NCI-H2107 treated with DMSO at 0.1 percent for 48 hours (cell line): ENCODE measurements around the gene GPR15.

ENCODE experiments used
- DNase-seq: peaks from one replicate; lab custom pipeline; 2025; ENCODE audit not compliant: unreplicated experiment; lab: John Stamatoyannopoulos, UW

The GPR15 gene

GRCh38 chr3:98531622-98532274 is at the start of gene GPR15:
GPR15 (plus strand) TSS chr3:98531978; CDS start chr3:98532034, 56 bp downstream.
- DNase-seq: no peak

- DNase-seq: no peak
Measured at GRCh38 chr3:98482717-98483482, 48.9 kb upstream of the GPR15 start.

DNA sequence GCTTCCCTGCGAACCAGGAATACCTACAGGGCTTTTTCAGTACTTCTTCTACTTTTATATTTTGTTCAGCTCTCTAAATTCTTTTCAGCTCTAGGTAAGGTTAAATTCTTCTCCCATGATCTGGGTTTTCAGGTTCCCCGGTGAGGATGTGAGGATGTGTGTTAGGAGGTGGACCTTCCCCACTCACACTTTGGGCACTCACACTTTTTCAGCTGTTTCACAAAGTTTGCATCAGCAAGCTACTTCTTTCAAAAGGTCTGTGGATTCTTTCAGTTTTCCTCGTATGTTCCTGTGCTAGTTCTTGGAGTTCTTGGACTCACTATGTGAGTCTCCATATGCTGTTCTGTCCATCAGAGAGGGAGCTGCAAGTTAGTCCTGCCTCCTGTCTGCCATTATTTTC is 48.2 kb upstream of the GPR15 start:
- DNase-seq: no peak

- DNase-seq: no peak
Measured at GRCh38 chr3:98497381-98497780, 34.4 kb upstream of the GPR15 start, which contains the start of gene OR5K2. OR5K2 (plus strand) TSS chr3:98497681; CDS start chr3:98497681, 0 bp downstream.

DNA sequence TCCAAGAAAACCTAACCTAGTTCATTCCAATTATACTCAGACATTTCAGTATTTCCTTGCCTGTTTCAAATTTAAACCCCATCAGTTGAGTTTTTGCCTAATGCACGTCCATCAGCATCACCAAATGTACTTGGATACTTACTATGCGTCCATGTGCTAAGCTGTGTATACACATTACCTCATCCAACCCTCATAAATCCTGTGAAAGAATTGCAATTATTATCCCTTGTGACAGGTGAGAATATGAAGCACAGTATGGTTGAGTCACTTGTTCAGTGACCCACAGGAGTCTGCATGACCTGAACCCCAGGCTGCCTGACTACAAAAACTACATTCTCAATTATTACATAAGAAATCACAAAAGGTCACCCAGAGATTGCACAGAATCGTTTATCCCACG is 31.8 kb upstream of the GPR15 start:
- DNase-seq: no peak

DNA sequence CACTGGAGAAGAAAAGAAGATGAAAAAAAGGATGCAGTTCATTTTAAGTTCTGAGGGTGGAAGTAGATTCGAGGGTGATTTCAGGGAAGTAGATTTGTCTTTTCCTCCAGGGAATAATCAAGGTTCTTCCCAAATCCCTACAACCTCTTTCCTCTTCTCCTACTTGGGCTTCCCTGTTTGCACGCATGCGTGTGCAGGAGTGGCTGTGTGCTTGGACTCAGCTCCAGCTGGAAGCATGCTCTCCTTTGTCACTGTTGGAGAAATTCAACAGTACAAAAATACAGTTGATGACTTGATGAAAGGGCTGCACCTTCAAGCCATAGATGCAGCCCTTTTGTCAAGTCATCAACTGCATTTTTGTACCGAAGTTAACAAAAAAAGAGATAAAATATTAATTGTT is 30.5 kb upstream of the GPR15 start:
- DNase-seq: no peak

DNA sequence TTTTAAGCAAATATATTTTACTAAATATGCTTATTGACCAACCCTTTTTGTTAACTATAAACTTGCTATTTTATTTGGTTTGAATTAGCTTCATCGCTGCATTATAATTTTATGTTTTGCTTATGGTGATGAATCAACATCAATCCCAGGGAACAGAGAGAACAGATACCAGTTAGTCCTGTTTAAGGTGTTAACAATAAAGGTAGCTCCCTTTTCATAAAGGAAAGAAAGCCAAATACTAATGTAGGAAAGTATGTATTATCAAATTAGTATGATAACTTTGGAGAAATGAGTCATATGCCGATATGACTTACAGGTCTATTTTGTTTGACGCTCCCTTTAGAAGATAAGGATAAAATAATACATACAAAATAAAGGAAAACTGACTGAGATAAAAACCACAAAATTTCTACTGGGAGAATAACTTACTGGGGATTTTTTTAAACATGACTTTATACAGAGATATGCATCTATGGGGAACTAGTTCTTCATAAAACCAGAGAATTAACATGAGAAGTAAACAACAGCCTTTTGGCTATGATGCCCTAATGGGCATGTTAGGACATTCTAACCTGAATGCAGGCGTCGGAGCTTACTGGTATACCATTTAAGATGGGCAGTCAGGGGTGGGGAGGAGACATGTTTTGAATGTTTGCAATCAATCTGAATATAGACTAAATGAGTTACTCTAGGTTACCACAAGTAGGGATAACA is 29.8 kb upstream of the GPR15 start:
- DNase-seq: no peak

- DNase-seq: no peak
Measured at GRCh38 chr3:98504539-98504938, 27.2 kb upstream of the GPR15 start.

DNA sequence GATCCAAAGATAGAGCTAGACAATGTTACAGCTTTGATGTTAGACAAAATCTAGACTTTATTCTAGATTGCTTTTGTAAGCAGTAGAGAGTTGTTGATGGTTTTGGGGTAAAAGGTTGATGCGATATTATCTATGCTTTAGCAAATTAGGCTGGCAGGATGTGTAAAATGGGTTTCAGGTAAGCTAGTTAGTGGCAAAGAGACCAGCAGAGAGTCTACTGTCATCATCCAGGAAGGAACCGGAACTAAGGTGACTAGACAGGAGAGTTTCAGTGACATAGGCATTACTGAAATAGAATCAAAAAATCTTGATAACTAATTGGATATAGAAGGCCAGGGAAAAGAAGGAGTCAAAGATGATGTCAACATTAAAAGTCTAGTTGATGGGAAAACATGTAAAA is 23.2 kb upstream of the GPR15 start:
- DNase-seq: no peak

DNA sequence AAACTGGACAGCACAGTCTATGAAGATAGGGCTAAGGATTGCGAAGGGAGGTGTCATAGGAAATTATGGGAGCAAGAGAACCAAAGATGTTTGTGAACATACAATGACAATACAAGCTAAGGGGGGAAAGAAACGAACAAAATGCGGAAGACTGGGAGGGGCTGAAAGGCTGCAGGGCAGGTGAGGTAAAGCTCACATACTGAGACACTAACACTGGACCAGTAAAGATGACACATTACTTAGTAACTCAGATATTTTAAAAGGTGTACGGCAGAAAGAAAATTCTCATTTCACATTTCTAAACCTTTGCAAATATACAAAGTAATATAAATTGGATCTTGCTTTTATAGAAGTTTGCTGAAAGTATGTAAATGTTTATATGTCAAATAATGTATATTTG is 19.2 kb upstream of the GPR15 start:
- no peak for DNase-seq

GRCh38 chr3:98513091-98513511 is 18.7 kb upstream of the GPR15 start:
- DNase-seq: no peak

DNA sequence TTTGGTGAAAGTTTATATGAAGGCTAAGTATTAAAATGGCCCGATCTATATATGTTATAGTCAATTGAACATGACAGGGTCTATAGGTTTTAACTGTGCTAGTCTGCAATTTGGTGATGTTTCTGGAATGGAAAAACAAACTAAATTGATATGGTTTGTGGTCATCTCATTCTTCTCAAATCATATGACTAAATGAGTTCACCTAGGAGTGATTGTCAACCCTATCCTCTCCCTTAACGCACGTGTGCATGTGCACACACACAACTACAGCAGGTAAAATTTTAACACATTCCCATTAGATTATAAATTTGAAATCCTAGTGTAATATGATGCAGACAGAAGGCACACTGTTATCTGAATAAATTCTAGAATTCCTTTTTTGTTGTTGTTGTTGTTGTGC is 18.0 kb upstream of the GPR15 start:
- no peak for DNase-seq

- no peak for DNase-seq
Measured at GRCh38 chr3:98514948-98515347, 16.8 kb upstream of the GPR15 start.

- DNase-seq: no peak
Measured at GRCh38 chr3:98518816-98519215, 13.0 kb upstream of the GPR15 start.

GRCh38 chr3:98519351-98519750 is 12.4 kb upstream of the GPR15 start:
- no peak for DNase-seq

GRCh38 chr3:98521897-98522543 is 9.8 kb upstream of the GPR15 start:
- peak; percentile 32 for DNase-seq

GRCh38 chr3:98522544-98523281 is 9.1 kb upstream of the GPR15 start, which contains the start of gene CLDND1:
CLDND1 (minus strand) TSS chr3:98522902; CDS start chr3:98521424, 1,478 bp downstream.
- peak; percentile 90 for DNase-seq

DNA sequence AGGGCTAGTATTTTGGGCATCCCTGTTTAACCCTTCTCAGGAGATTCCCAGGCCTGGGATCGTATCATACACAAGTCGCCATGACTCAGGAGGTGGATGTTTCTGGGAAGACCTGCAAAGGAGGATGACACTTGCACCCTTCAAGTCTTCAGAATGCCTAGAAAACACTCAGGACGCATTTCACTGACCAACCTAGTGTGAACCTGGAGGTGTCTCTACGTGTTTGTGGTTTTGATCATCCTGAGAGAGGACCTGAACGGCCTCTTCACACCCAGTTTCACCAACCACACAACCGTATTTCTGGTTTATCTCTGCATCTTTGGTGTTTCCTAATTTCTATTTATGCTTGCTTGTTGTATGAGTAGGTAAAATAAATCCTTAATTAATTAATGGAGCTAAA is 6.3 kb upstream of the GPR15 start:
- DNase-seq: no peak

DNA sequence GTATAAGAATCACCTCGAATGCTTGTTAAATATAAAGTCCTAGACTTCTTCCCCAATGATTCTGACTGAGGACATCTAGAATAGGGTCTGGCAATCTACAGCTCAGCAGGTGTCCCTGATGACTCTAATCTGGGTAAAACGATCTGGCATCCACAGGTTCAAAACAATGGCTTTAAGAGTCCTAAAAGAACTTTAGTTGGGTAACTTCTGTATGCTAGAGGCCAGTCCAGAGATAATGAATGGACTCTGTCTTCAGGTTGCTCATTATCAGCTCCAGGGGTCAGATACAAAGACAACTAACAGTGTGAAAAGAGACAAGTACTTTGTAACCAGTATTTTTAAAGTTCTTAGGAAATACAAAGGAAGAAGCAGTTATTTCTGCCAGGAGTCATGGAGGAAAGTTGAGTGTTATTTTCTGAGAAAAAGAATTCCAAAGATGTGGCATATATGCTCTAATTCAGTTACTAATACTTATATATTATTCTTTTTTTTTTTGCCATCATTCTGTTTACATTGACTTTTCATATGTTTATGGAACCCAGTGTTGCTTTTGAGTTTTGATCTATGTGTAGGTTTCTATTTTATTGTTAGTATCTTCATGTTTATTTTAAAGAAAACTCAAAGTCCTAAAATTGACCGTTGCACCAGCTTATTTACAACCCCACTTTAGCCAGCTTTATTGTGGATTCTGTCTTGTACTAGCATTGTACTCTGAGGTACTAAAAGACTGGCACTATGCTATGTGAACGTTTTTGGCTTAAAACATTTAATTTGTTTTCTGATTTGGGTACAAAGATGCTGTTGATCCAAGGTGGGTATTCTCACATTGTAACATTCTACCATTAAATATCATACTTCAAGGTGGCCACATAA is 3.1 kb upstream of the GPR15 start:
- no peak for DNase-seq
